Measurements from ENCODE around the gene COMMD2. TPM values are rescaled to one million over a fixed set of nuclear protein-coding genes. Genes with fewer than 3 reads are reported as not detected.

Gene COMMD2
- total RNA-seq, 1 experiment from 2014 or later = 64.5 TPM

DNA sequence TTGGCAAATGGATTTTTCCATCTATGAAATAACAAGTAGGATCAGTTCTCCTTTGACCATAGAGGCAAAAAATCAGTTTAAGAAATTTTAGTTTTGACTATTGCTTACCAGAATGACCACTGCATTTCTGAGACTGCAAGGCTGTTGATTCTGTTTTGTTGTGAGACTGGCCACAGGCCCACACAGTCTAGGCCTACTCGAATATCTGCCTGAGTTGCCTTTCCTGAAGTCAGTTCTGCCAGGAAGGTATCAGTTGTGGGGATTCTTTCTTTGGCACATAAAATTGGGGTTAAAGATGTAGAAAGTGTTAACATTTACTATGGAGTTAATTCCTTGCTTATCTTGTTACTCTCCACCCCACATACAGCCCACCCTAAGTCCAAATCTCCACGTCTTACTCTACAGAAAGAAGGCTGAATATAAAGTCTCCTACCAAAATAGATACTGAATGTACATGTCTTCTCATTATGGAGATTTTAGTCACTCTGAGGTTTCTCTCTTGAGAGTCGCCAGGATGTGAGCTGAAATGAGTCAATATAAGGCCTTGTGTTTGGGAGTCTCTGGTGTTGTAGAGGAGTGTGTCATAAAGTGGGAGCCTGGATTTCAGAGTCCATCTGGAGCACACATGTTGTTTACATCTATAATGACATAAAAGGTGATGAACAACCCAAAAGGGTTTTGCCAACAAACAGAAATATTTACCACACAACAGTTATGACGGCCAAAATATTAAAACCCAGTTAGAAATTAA is 49.4 kb downstream of the COMMD2 start:
- DNase-seq (ENCODE audit: low read depth) = peak; percentile 79

DNA sequence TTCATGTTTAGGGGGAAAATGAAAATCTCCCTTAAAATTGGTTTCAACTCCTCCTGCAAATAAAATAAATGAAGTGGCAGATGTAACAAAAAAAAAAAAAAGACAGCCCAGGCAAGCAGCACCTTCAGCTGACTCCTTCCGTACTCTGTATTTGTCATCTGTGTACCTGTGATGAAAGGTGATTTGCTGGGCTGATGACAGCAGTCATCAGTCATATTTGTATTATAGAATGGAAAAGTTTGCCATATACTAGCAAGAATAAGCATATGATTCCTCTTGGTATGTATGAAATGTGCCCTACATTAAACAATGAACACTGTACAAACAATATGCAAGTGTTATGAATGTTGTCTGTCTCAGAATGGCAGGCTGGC is 50.3 kb downstream of the COMMD2 start:
- no peak for DNase-seq (ENCODE audit: low read depth)

DNA sequence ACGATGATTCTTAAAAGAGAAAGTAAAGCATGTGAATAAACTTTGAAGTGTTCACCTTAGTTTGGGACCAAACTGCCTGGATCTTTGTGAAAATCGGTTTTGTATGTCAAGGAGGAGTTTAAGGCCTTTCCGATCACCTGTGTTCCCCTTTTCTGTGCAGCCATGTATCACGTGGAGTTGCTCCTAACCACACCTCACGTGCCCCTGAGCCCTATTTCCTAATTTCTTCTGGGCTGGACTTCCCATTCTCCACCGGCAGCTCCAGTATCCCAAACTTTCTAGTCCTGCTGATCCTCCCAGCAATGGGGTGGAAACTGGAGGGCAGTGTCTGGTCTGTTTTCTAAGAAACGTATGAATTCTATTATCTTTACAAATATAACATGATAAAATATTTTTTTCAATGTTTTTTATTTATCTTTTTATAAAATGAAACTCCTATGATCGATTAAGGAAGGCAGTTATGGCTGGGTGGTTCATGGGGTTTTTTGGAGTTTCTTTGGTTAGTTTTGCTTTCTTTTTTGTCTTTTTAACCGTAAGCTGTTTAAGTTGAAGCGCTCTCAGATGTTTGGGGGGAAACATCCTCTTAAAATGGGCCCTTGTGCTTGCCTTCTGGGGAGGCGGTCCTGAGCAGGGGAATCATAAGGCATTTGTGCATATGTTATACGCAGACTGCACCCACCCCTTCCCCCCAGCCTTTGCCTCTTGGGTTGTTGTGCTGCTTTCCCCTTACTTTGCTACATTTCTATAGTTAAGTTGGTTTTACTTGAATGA is 50.9 kb downstream of the COMMD2 start:
- DNase-seq (ENCODE audit: low read depth) = no peak

Other genes with a start within 250 kb of the COMMD2 start
- gene WWTR1, start 94.5 kb downstream of the COMMD2 start, total RNA-seq (2014; rRNA removed; shearing (Covaris generic)) = 25.0 and 36.4 TPM in 2 replicates
- gene ANKUB1, start 40.1 kb upstream of the COMMD2 start, total RNA-seq (2014; rRNA removed; shearing (Covaris generic)) = not detected in 2 replicates
- gene RNF13, start 60.7 kb upstream of the COMMD2 start, total RNA-seq (2014; rRNA removed; shearing (Covaris generic)) = 37.3 and 38.2 TPM in 2 replicates
- 393 and 470 TPM in 2 replicates for gene PFN2, start 218.4 kb upstream of the COMMD2 start, total RNA-seq (2014; rRNA removed; shearing (Covaris generic))